Suprapubic skin (tissue), 4 donors: ENCODE results near the gene COL5A1. TPM values are rescaled to one million over a fixed set of nuclear protein-coding genes. Genes with fewer than 3 reads are reported as not detected.
A peak's percentile ranks its signal among the peaks of the same experiment; 100 is the strongest.

Experiments used
- DNase-seq, 2 donors: peaks; one replicate each; pipeline ENCODE4 v3.0.0-alpha.2; 2019; ENCODE audit warnings: low spot score in 2 of 2
- H3K27ac ChIP-seq: fragments of 200-600 bp; sonication (generic); one replicate; pipeline ENCODE4 v1.5.1; 2019
- H3K27me3 ChIP-seq: fragments of 200-600 bp; sonication (generic); one replicate; pipeline ENCODE4 v1.5.1; 2019
- H3K36me3 ChIP-seq: fragments of 200-600 bp; sonication (generic); one replicate; pipeline ENCODE4 v1.5.1; 2019
- H3K4me1 ChIP-seq: fragments of 200-600 bp; sonication (generic); one replicate; pipeline ENCODE4 v1.5.1; 2019
- H3K4me3 ChIP-seq: fragments of 200-600 bp; sonication (generic); one replicate; pipeline ENCODE4 v1.5.1; 2019; ENCODE audit warnings: mild to moderate bottlenecking
- H3K9me3 ChIP-seq: fragments of 200-600 bp; sonication (generic); one replicate; pipeline ENCODE4 v1.5.1; 2019
- CTCF ChIP-seq, 2 donors: fragments of 200-600 bp in 1 of 2; fragments of 450-650 bp in 1 of 2; sonication (generic) in 1 of 2; IDR thresholded peaks; one replicate each; pipeline ENCODE4 v1.5.1; 2016 to 2019; ENCODE audit warnings: antibody characterized with exemption in 2 of 2, mild to moderate bottlenecking in 1 of 2, moderate library complexity in 1 of 2
- EP300 ChIP-seq: sonication (generic); formaldehyde crosslinking; IDR thresholded peaks from one replicate; pipeline ENCODE4 v1.6.1; 2017; ENCODE audit warnings: antibody characterized with exemption
- POLR2A ChIP-seq, 2 donors: fragments of 450-650 bp; IDR thresholded peaks; one replicate each; pipeline ENCODE4 v1.6.1; 2017; ENCODE audit warnings: antibody characterized with exemption in 2 of 2, mild to moderate bottlenecking in 2 of 2, moderate library complexity in 2 of 2
- POLR2AphosphoS5 ChIP-seq, 3 donors: sonication (generic); formaldehyde crosslinking; IDR thresholded peaks; one replicate each; pipeline ENCODE4 v1.6.1; 2017; ENCODE audit warnings: antibody characterized with exemption in 3 of 3
- whole genome bisulfite sequencing: methylation state at CpG from one replicate; pipeline ENCODE4 v1.1.5; 2018; 5-methylcytosine and 5-hydroxymethylcytosine counted together
- total RNA-seq, 4 donors: library from RNA; depleted of rRNA; stranded (reverse); fragments of >200 nt; gene quantifications; one replicate each; pipeline ENCODE4 v1.1.0, GENCODE V29; 2016

Gene COL5A1
- total RNA-seq, 4 donors from 2014 or later, result 8.6 to 16.5 (median 15.4) TPM

GRCh38 chr9:134633362-134634142, 8.1 kb upstream of the COL5A1 start:
- peak; percentile 37 to 62 for DNase-seq
- TF ChIP-seq POLR2AphosphoS5 (IDR thresholded peaks at IDR 0.05) (no peak), POLR2A (IDR thresholded peaks at IDR 0.05) (no peak), CTCF (IDR thresholded peaks at IDR 0.05) (no peak), EP300 (no peak)
- WGBS, result 91% methylated on average over 16 of the region's 16 CpGs
- no peaks in the 10 kb centered on the region for H3K4me1 ChIP-seq
- no peak overlapping the region for H3K27ac ChIP-seq
- no peaks in the 10 kb centered on the region for H3K9me3 ChIP-seq
- H3K4me3 ChIP-seq, result no peak overlapping the region
- H3K36me3 ChIP-seq, result no peaks in the 10 kb centered on the region
- peaks cover 4% of the 10 kb centered on the region for H3K27me3 ChIP-seq

GRCh38 chr9:134634176-134634575, 7.4 kb upstream of the COL5A1 start:
- Histone ChIP-seq H3K4me3 (no peak overlapping the region), H3K4me1 (no peaks in the 10 kb centered on the region), H3K9me3 (no peaks in the 10 kb centered on the region), H3K27me3 (no peaks in the 10 kb centered on the region), H3K36me3 (no peaks in the 10 kb centered on the region), H3K27ac (no peak overlapping the region)
- no CpG with 5 or more reads among the region's 9 CpGs for WGBS
- DNase-seq, result peak; percentile 46 to 63
- TF ChIP-seq POLR2AphosphoS5 (IDR thresholded peaks at IDR 0.05), result no peak
- no peak for TF ChIP-seq POLR2A (IDR thresholded peaks at IDR 0.05)
- TF ChIP-seq CTCF (IDR thresholded peaks at IDR 0.05), result no peak
- no peak for TF ChIP-seq EP300

GRCh38 chr9:134634667-134635230, 6.9 kb upstream of the COL5A1 start:
- Histone ChIP-seq H3K9me3 (no peaks in the 10 kb centered on the region), H3K36me3 (no peaks in the 10 kb centered on the region), H3K4me3 (no peak overlapping the region), H3K4me1 (no peaks in the 10 kb centered on the region), H3K27me3 (no peaks in the 10 kb centered on the region), H3K27ac (no peak overlapping the region)
- DNase-seq, result peak; percentile 30 to 61
- WGBS, result 96% methylated on average over 11 of the region's 15 CpGs
- TF ChIP-seq CTCF (IDR thresholded peaks at IDR 0.05) (no peak), POLR2A (IDR thresholded peaks at IDR 0.05) (no peak), POLR2AphosphoS5 (IDR thresholded peaks at IDR 0.05) (no peak), EP300 (no peak)

GRCh38 chr9:134635351-134636148, 6.1 kb upstream of the COL5A1 start:
- no peaks in the 10 kb centered on the region for H3K27me3 ChIP-seq
- H3K36me3 ChIP-seq, result no peaks in the 10 kb centered on the region
- H3K27ac ChIP-seq, result no peak overlapping the region
- no peak for TF ChIP-seq POLR2AphosphoS5 (IDR thresholded peaks at IDR 0.05)
- TF ChIP-seq EP300, result no peak
- TF ChIP-seq POLR2A (IDR thresholded peaks at IDR 0.05), result no peak
- no peak for TF ChIP-seq CTCF (IDR thresholded peaks at IDR 0.05)
- no peak overlapping the region for H3K4me3 ChIP-seq
- 91% methylated on average over 17 of the region's 17 CpGs for WGBS
- no peaks in the 10 kb centered on the region for H3K9me3 ChIP-seq
- no peaks in the 10 kb centered on the region for H3K4me1 ChIP-seq
- DNase-seq, result peak; percentile 47 to 51

- Histone ChIP-seq H3K9me3 (no peaks in the 10 kb centered on the region), H3K4me1 (peaks cover 5% of the 10 kb centered on the region), H3K27me3 (peaks cover 2% of the 10 kb centered on the region), H3K4me3 (no peak overlapping the region), H3K36me3 (no peaks in the 10 kb centered on the region), H3K27ac (no peak overlapping the region)
- TF ChIP-seq POLR2AphosphoS5 (IDR thresholded peaks at IDR 0.05) (no peak), CTCF (IDR thresholded peaks at IDR 0.05) (no peak), POLR2A (IDR thresholded peaks at IDR 0.05) (no peak), EP300 (no peak)
- peak; percentile 28 to 74 for DNase-seq
- 100% methylated on average over 2 of the region's 2 CpGs for WGBS
Observed at GRCh38 chr9:134636149-134636507, 5.5 kb upstream of the COL5A1 start.
